Naive thymus-derived CD4-positive, alpha-beta T cell (primary cell): Measurements from ENCODE around the gene PEX14. TPM values are rescaled to one million over a fixed set of nuclear protein-coding genes. Genes with fewer than 3 reads are reported as not detected.
A peak's percentile ranks its signal among the peaks of the same experiment; 100 is the strongest.

ENCODE experiments used
- ATAC-seq: fragments of 150-1000 bp; cut with Tn5 transposase; 2 replicates; pipeline ENCODE4 v1.10.0; 2021; ENCODE audit warnings: mild to moderate bottlenecking, moderate library complexity
- CTCF ChIA-PET: fragments of 350-600 bp; sonication (Branson Sonifier 250); formaldehyde crosslinking; loops from one replicate; lab custom pipeline; 2021; ENCODE audit warnings: antibody characterized with exemption; lab: Charles Lee
- POLR2A ChIA-PET: fragments of 350-600 bp; sonication (Branson Sonifier 250); formaldehyde crosslinking; loops from one replicate; lab custom pipeline; 2021; ENCODE audit warnings: antibody characterized with exemption, inconsistent platforms; lab: Charles Lee
- DNase-seq, 9 donors: peaks; one replicate each; pipeline versions ENCODE4 v3.0.0 to v3.0.0-alpha.2; 2020 to 2022; ENCODE audit warnings: mixed read lengths in 1 of 9
- H3K27ac ChIP-seq: one replicate; pipeline ENCODE4 v1.7.0; 2013; ENCODE audit warnings: mild to moderate bottlenecking, low read depth, low read length, moderate library complexity
- H3K27me3 ChIP-seq, 2 donors: one replicate each; pipeline ENCODE4 v1.7.0; 2013; ENCODE audit warnings: low read length in 2 of 2, mild to moderate bottlenecking in 2 of 2, moderate library complexity in 2 of 2; ENCODE audit not compliant: control insufficient read depth in 2 of 2, insufficient read depth in 2 of 2
- H3K36me3 ChIP-seq, 3 experiments: 1 replicate in 2 of 3; 2 replicates in 1 of 3; pipeline ENCODE4 v1.7.0; 2013; ENCODE audit warnings: low read length in 3 of 3, mild to moderate bottlenecking in 3 of 3, moderate library complexity in 1 of 3; ENCODE audit not compliant: insufficient read depth in 3 of 3, control insufficient read depth in 2 of 3
- H3K4me1 ChIP-seq, 2 donors: one replicate each; pipeline ENCODE4 v1.7.0; 2013; ENCODE audit warnings: low read length in 2 of 2, mild to moderate bottlenecking in 2 of 2, moderate library complexity in 1 of 2; ENCODE audit not compliant: control insufficient read depth in 2 of 2, insufficient read depth in 2 of 2
- H3K4me3 ChIP-seq: 2 replicates; pipeline ENCODE4 v1.7.0; 2013; ENCODE audit warnings: mild to moderate bottlenecking, low read length
- H3K9me3 ChIP-seq, 3 experiments: 1 replicate in 2 of 3; 2 replicates in 1 of 3; pipeline ENCODE4 v1.7.0; 2013; ENCODE audit warnings: low read length in 3 of 3; ENCODE audit not compliant: control insufficient read depth in 2 of 3
- H3K27ac Mint-ChIP-seq, 9 donors: one replicate each; pipeline ENCODE4 v1.8.0; 2020 to 2022; ENCODE audit warnings: mixed read lengths in 9 of 9, mild to moderate bottlenecking in 8 of 9, moderate library complexity in 5 of 9, inconsistent platforms in 2 of 9
- H3K27me3 Mint-ChIP-seq, 5 donors: one replicate each; pipeline ENCODE4 v1.8.0; 2021 to 2022; ENCODE audit warnings: mixed read lengths in 5 of 5, mild to moderate bottlenecking in 1 of 5
- H3K36me3 Mint-ChIP-seq, 5 donors: one replicate each; pipeline ENCODE4 v1.8.0; 2020 to 2022; ENCODE audit warnings: mixed read lengths in 5 of 5, mild to moderate bottlenecking in 3 of 5, inconsistent platforms in 1 of 5
- H3K4me1 Mint-ChIP-seq, 7 donors: one replicate each; pipeline ENCODE4 v1.8.0; 2020 to 2022; ENCODE audit warnings: mixed read lengths in 7 of 7, mild to moderate bottlenecking in 3 of 7, inconsistent platforms in 1 of 7
- H3K4me3 Mint-ChIP-seq, 10 donors: one replicate each; pipeline ENCODE4 v1.8.0; 2020 to 2022; ENCODE audit warnings: mild to moderate bottlenecking in 10 of 10, mixed read lengths in 10 of 10, moderate library complexity in 6 of 10, inconsistent platforms in 2 of 10
- H3K9me3 Mint-ChIP-seq, 11 donors: one replicate each; pipeline ENCODE4 v1.8.0; 2020 to 2022; ENCODE audit warnings: mixed read lengths in 11 of 11, mild to moderate bottlenecking in 4 of 11, inconsistent platforms in 1 of 11, moderate library complexity in 1 of 11
- intact Hi-C, 2 donors: fragments of 100-400 bp; cut with micrococcal nuclease; formaldehyde crosslinking; loops; one replicate each; pipeline ENCODE4 v1.15.1; 2023
- polyA plus RNA-seq, 2 donors: library from polyadenylated mRNA; unstranded; fragments of 300-500 nt; fragmentation: Illumina TruSeq; gene quantifications; one replicate each; pipeline ENCODE4 v1.2.3, GENCODE V29; 2021
- total RNA-seq, 6 experiments: library from RNA in 5 of 6; stranded (reverse) in 5 of 6; gene quantifications; 1 replicate in 5 of 6; 2 replicates in 1 of 6; pipeline ENCODE4 v1.2.3 and lab custom pipeline; 2021 to 2026

The PEX14 gene
- total and polyA plus RNA-seq, 7 experiments from 2014 or later, result 3.6 to 27.8 (median 21.3) TPM

- H3K27me3 Mint-ChIP-seq, result no peaks in the 10 kb centered on the region
- Histone ChIP-seq H3K27me3 (no peaks in the 10 kb centered on the region), H3K4me1 (peaks cover 9 to 17% of the 10 kb centered on the region in 2 donors), H3K9me3 (no peaks in the 10 kb centered on the region), H3K4me3 (no peak overlapping the region), H3K27ac (no peak overlapping the region), H3K36me3 (no peaks in the 10 kb centered on the region)
- no peaks in the 10 kb centered on the region for H3K9me3 Mint-ChIP-seq
- peaks cover 9 to 43% (median 36%) of the 10 kb centered on the region in 7 donors for H3K4me1 Mint-ChIP-seq
- no peak overlapping the region for H3K27ac Mint-ChIP-seq
- intact Hi-C loops, result loop anchor here in 1 of 2 donors (10.0 kb wide), 2 partner anchors 1256 to 1326 kb away; partner anchors contain the start of genes AGTRAP, CLCN6 and MTHFR
- peaks cover 0 to 2% (median 0%) of the 10 kb centered on the region in 5 donors for H3K36me3 Mint-ChIP-seq
- ATAC-seq, result no peak
- POLR2A ChIA-PET, result no interaction called here
- H3K4me3 Mint-ChIP-seq, result no peak overlapping the region
- DNase-seq, result no peak
- CTCF ChIA-PET, result interaction anchor here (0.6 to 2.3 kb wide), 2 partner anchors 16 to 33 kb away, joined by 3 to 9 read pairs; no protein-coding TSS in a partner anchor
These were observed 4.5 kb downstream of the PEX14 start for GRCh38 chr1:10479296-10479695.

- Histone ChIP-seq H3K36me3 (no peaks in the 10 kb centered on the region), H3K27me3 (no peaks in the 10 kb centered on the region), H3K27ac (no peak overlapping the region), H3K9me3 (no peaks in the 10 kb centered on the region), H3K4me3 (no peak overlapping the region), H3K4me1 (peaks cover 4 to 11% of the 10 kb centered on the region in 2 donors)
- intact Hi-C loops, result no loop called here
- Mint-ChIP-seq H3K4me1 (peaks cover 16 to 42% (median 34%) of the 10 kb centered on the region in 7 donors), H3K36me3 (peaks cover 0 to 8% (median 4%) of the 10 kb centered on the region in 5 donors), H3K4me3 (no peak overlapping the region), H3K27ac (no peak overlapping the region), H3K9me3 (peaks cover 0 to 3% (median 0%) of the 10 kb centered on the region in 11 donors), H3K27me3 (no peaks in the 10 kb centered on the region)
- POLR2A ChIA-PET, result no interaction called here
- ATAC-seq (no peak), DNase-seq (no peak)
- CTCF ChIA-PET, result no interaction called here
These were observed 5.9 kb downstream of the PEX14 start for GRCh38 chr1:10480614-10481013.

- intact Hi-C loops, result no loop called here
- Histone ChIP-seq H3K27me3 (no peaks in the 10 kb centered on the region), H3K4me3 (no peak overlapping the region), H3K9me3 (peaks cover 0 to 3% (median 0%) of the 10 kb centered on the region in 3 experiments), H3K4me1 (no peaks in the 10 kb centered on the region), H3K27ac (no peak overlapping the region), H3K36me3 (peaks cover 0 to 3% (median 0%) of the 10 kb centered on the region in 3 experiments)
- DNase-seq (no peak), ATAC-seq (peak; percentile 60)
- ChIA-PET POLR2A (no interaction called here), CTCF (interaction anchor here (0.6 kb wide), 1 partner anchor 28 kb away, joined by 3 read pairs; no protein-coding TSS in a partner anchor)
- Mint-ChIP-seq H3K27me3 (no peaks in the 10 kb centered on the region), H3K36me3 (peaks cover 3 to 15% (median 4%) of the 10 kb centered on the region in 5 donors), H3K4me3 (no peak overlapping the region), H3K27ac (no peak overlapping the region), H3K9me3 (peaks cover 0 to 3% (median 0%) of the 10 kb centered on the region in 11 donors), H3K4me1 (peaks cover 10 to 20% (median 14%) of the 10 kb centered on the region in 7 donors)
These were observed 9.8 kb downstream of the PEX14 start for GRCh38 chr1:10484521-10484920.

- no peaks in the 10 kb centered on the region for H3K27me3 Mint-ChIP-seq
- Histone ChIP-seq H3K9me3 (peaks cover 0 to 3% (median 0%) of the 10 kb centered on the region in 3 experiments), H3K27ac (no peak overlapping the region), H3K4me1 (no peaks in the 10 kb centered on the region), H3K36me3 (peaks cover 0 to 11% (median 0%) of the 10 kb centered on the region in 3 experiments), H3K4me3 (no peak overlapping the region), H3K27me3 (no peaks in the 10 kb centered on the region)
- peaks cover 7 to 25% (median 13%) of the 10 kb centered on the region in 7 donors for H3K4me1 Mint-ChIP-seq
- intact Hi-C loops, result loop anchor here in 1 of 2 donors (10.0 kb wide), 1 partner anchor 275 kb away; the partner anchor contains the start of gene KIF1B
- CTCF ChIA-PET, result no interaction called here
- H3K9me3 Mint-ChIP-seq, result peaks cover 0 to 5% (median 0%) of the 10 kb centered on the region in 11 donors
- H3K36me3 Mint-ChIP-seq, result peaks cover 4 to 18% (median 9%) of the 10 kb centered on the region in 5 donors
- no peak overlapping the region for H3K4me3 Mint-ChIP-seq
- ATAC-seq, result no peak
- POLR2A ChIA-PET, result interaction anchor here (0.6 to 1.1 kb wide), 2 partner anchors 14 to 268 kb away, joined by 3 read pairs; no protein-coding TSS in a partner anchor
- DNase-seq, result no peak
- H3K27ac Mint-ChIP-seq, result no peak overlapping the region
These were observed 14.7 kb downstream of the PEX14 start for GRCh38 chr1:10489291-10490055.

GRCh38 chr1:10490286-10490970 lies 15.7 kb downstream of the PEX14 start:
- ChIA-PET CTCF (no interaction called here), POLR2A (interaction anchor here (0.7 kb wide), 1 partner anchor 16 kb away, joined by 3 read pairs; the partner anchor contains the start of gene PEX14)
- Histone ChIP-seq H3K36me3 (peaks cover 0 to 11% (median 0%) of the 10 kb centered on the region in 3 experiments), H3K27me3 (no peaks in the 10 kb centered on the region), H3K4me1 (peaks cover 1 to 3% of the 10 kb centered on the region in 2 donors), H3K27ac (no peak overlapping the region), H3K9me3 (peaks cover 0 to 3% (median 0%) of the 10 kb centered on the region in 3 experiments), H3K4me3 (no peak overlapping the region)
- Mint-ChIP-seq H3K36me3 (peaks cover 4 to 12% (median 6%) of the 10 kb centered on the region in 5 donors), H3K4me3 (no peak overlapping the region), H3K27ac (peak overlapping the region in 1 of 9 donors; percentile 27), H3K27me3 (no peaks in the 10 kb centered on the region), H3K9me3 (peaks cover 0 to 5% (median 0%) of the 10 kb centered on the region in 11 donors), H3K4me1 (peaks cover 7 to 30% (median 15%) of the 10 kb centered on the region in 7 donors)
- intact Hi-C loops, result loop anchor here in 1 of 2 donors (10.0 kb wide), 1 partner anchor 276 kb away; the partner anchor contains the start of gene KIF1B
- DNase-seq, result no peak
- no peak for ATAC-seq

GRCh38 chr1:10494418-10494753 lies 19.6 kb downstream of the PEX14 start:
- Mint-ChIP-seq H3K4me3 (peak overlapping the region in 9 of 10 donors; percentile 82 to 93 (median 89)), H3K9me3 (peaks cover 0 to 2% (median 0%) of the 10 kb centered on the region in 11 donors), H3K27ac (peak overlapping the region in 8 of 9 donors; percentile 91 to 97 (median 96)), H3K36me3 (peaks cover 0 to 9% (median 5%) of the 10 kb centered on the region in 5 donors), H3K4me1 (peaks cover 27 to 58% (median 49%) of the 10 kb centered on the region in 7 donors), H3K27me3 (no peaks in the 10 kb centered on the region)
- intact Hi-C loops, result loop anchor here (1.0 to 10.0 kb wide), 6 partner anchors 22 to 446 kb away; partner anchors contain the start of genes CENPS (in 2 of the 2), DFFA (in 2 of the 2) and KIF1B (in 2 of the 2)
- peaks cover 17 to 19% of the 10 kb centered on the region in 2 donors for H3K4me1 ChIP-seq
- no peaks in the 10 kb centered on the region for H3K27me3 ChIP-seq
- no peak overlapping the region for H3K4me3 ChIP-seq
- H3K36me3 ChIP-seq, result peaks cover 0 to 10% (median 0%) of the 10 kb centered on the region in 3 experiments
- DNase-seq, result no peak
- no peaks in the 10 kb centered on the region for H3K9me3 ChIP-seq
- ATAC-seq, result no peak
- CTCF ChIA-PET, result interaction anchor here (0.7 to 5.0 kb wide), 25 partner anchors 12 to 447 kb away, joined by 3 to 43 read pairs (median 5); partner anchors contain the start of gene CENPS
- no peak overlapping the region for H3K27ac ChIP-seq
- POLR2A ChIA-PET, result interaction anchor here (0.8 to 2.8 kb wide), 4 partner anchors 16 to 372 kb away, joined by 3 to 20 read pairs (median 4); partner anchors contain the start of gene PEX14
